Gastroesophageal sphincter (tissue), 3 donors: Measurements from ENCODE around the gene CFAP46.

Experiments
- EP300 ChIP-seq: sonication (generic); formaldehyde crosslinking; IDR thresholded peaks from one replicate; pipeline ENCODE4 v1.6.1; 2017; ENCODE audit warnings: antibody characterized with exemption, mild to moderate bottlenecking
- POLR2A ChIP-seq, 2 donors: fragments of 450-650 bp; IDR thresholded peaks; one replicate each; pipeline ENCODE4 v1.6.1; 2017; ENCODE audit warnings: antibody characterized with exemption in 2 of 2, mild to moderate bottlenecking in 2 of 2, moderate library complexity in 1 of 2
- POLR2AphosphoS5 ChIP-seq: sonication (generic); formaldehyde crosslinking; IDR thresholded peaks from one replicate; pipeline ENCODE4 v1.6.1; 2017; ENCODE audit warnings: antibody characterized with exemption
- TF ChIP-seq, protein P1 (sequence below), 4 experiments: fragments of 200-600 bp in 2 of 4; fragments of 450-650 bp in 2 of 4; sonication (generic) in 1 of 4; IDR thresholded peaks; one replicate each; pipeline ENCODE4 v1.5.1; 2017 to 2019; ENCODE audit warnings: antibody characterized with exemption in 4 of 4, mild to moderate bottlenecking in 2 of 4, moderate library complexity in 2 of 4

DNA sequence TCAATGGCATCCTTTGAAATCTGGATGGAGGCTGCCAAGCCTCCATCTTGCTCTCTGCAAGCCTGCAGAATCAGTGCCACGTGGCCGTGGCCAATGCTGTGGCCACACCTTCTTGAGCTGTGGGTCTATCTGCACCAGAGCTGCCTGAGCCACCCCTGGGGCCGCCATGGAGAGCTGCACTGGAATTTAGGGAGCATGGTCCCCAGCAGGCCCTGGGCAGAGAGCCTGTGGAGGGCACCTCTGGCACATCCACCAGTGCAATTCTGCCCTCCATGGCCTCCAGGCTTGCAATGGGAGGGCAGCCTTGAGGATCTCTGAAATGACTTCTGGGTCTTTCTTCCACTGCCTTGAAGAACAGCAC is 100.8 kb downstream of the CFAP46 start:
- TF ChIP-seq POLR2AphosphoS5 (no peak), POLR2A (IDR thresholded peaks at IDR 0.05) (no peak), EP300 (no peak)
- TF ChIP-seq, protein P1, sequence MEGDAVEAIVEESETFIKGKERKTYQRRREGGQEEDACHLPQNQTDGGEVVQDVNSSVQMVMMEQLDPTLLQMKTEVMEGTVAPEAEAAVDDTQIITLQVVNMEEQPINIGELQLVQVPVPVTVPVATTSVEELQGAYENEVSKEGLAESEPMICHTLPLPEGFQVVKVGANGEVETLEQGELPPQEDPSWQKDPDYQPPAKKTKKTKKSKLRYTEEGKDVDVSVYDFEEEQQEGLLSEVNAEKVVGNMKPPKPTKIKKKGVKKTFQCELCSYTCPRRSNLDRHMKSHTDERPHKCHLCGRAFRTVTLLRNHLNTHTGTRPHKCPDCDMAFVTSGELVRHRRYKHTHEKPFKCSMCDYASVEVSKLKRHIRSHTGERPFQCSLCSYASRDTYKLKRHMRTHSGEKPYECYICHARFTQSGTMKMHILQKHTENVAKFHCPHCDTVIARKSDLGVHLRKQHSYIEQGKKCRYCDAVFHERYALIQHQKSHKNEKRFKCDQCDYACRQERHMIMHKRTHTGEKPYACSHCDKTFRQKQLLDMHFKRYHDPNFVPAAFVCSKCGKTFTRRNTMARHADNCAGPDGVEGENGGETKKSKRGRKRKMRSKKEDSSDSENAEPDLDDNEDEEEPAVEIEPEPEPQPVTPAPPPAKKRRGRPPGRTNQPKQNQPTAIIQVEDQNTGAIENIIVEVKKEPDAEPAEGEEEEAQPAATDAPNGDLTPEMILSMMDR (IDR thresholded peaks at IDR 0.05) = no peak
